ENCODE data around the gene ZNF821.

ZNF821 gene

GRCh38 chr16:71883849-71884638 is at the start of gene ZNF821:
Gene ZNF821, minus strand, starts transcription at chr16:71884182. Its CDS starts 4,236 bp downstream, at chr16:71879946.
- ATAC-seq (ENCODE audit: low read depth) (peak; percentile 57), DNase-seq (ENCODE audit: low spot score in 2 of 2) (peak; percentile 71 to 76)
- Mint-ChIP-seq H3K27me3 (no peaks in the 10 kb centered on the region), H3K9me3 (no peaks in the 10 kb centered on the region), H3K4me3 (peak within 1 kb of the TSS; percentile 100), H3K36me3 (peaks cover 10% of the 10 kb centered on the region), H3K27ac (peak within 1 kb of the TSS; percentile 97), H3K4me1 (peaks cover 31% of the 10 kb centered on the region)

DNA sequence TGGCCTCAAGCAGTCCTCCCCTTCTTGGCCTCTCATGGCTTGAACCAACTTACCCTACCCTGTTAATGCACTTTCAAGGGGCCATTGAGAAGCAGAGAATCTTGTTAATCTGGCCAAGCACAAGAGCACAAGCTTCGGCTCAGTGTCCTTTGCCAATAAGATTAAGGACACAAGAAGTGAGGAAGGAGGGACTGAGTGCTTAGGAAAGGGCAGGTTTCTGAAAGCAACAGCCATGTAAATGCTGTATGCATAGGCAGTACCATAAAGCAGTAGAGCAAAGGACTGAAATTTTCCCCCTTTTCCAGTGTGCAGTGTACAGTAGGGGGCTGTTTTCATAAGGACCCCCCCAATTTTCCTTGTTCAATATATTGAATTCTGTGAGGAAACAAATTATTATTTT is 49.0 kb upstream of the ZNF821 start:
- H3K4me3 Mint-ChIP-seq = no peak overlapping the region
- no peak for DNase-seq (ENCODE audit: low spot score in 2 of 2)
- no peaks in the 10 kb centered on the region for H3K27me3 Mint-ChIP-seq
- peak overlapping the region; percentile 73 for H3K27ac Mint-ChIP-seq
- H3K4me1 Mint-ChIP-seq = peaks cover 10% of the 10 kb centered on the region
- ATAC-seq (ENCODE audit: low read depth) = no peak
- peaks cover 6% of the 10 kb centered on the region for H3K36me3 Mint-ChIP-seq
- no peaks in the 10 kb centered on the region for H3K9me3 Mint-ChIP-seq

- Mint-ChIP-seq H3K4me1 (peaks cover 10% of the 10 kb centered on the region), H3K27me3 (no peaks in the 10 kb centered on the region), H3K9me3 (no peaks in the 10 kb centered on the region), H3K27ac (peak overlapping the region; percentile 73), H3K36me3 (peaks cover 14% of the 10 kb centered on the region), H3K4me3 (no peak overlapping the region)
- ATAC-seq (ENCODE audit: low read depth) = no peak
- DNase-seq (ENCODE audit: low spot score in 2 of 2) = no peak
Measured at GRCh38 chr16:71931599-71931998, 47.6 kb upstream of the ZNF821 start.

DNA sequence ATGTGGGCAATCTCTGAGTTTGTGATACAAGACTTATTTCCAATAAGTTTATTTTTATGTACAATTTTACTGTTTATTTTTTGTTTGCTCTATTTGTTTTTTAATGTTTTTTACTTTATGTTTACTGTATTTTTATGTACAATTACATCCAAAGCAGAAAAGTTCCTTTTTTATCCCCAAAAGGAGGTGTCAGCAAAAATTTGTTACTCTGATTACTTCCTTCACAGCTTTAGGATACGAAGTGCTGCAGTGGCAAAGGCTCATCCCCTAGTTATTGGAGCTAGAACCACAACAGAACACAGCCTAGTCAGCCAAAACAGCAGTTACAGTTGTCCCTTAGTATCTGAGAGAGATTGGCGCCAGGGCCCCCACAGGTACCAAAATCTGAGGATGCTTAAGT is 47.0 kb upstream of the ZNF821 start:
- Mint-ChIP-seq H3K4me3 (no peak overlapping the region), H3K9me3 (no peaks in the 10 kb centered on the region), H3K36me3 (peaks cover 17% of the 10 kb centered on the region), H3K4me1 (peaks cover 10% of the 10 kb centered on the region), H3K27me3 (no peaks in the 10 kb centered on the region), H3K27ac (peak overlapping the region; percentile 8)
- DNase-seq (ENCODE audit: low spot score in 2 of 2) (no peak), ATAC-seq (ENCODE audit: low read depth) (no peak)

GRCh38 chr16:71930013-71930563 is 46.1 kb upstream of the ZNF821 start:
- Mint-ChIP-seq H3K27ac (peak overlapping the region; percentile 85), H3K4me3 (no peak overlapping the region), H3K4me1 (peaks cover 8% of the 10 kb centered on the region), H3K9me3 (no peaks in the 10 kb centered on the region), H3K36me3 (peaks cover 17% of the 10 kb centered on the region), H3K27me3 (no peaks in the 10 kb centered on the region)
- DNase-seq (ENCODE audit: low spot score in 2 of 2) (no peak), ATAC-seq (ENCODE audit: low read depth) (no peak)

- peaks cover 24% of the 10 kb centered on the region for H3K36me3 Mint-ChIP-seq
- no peak overlapping the region for H3K4me3 Mint-ChIP-seq
- no peaks in the 10 kb centered on the region for H3K27me3 Mint-ChIP-seq
- no peaks in the 10 kb centered on the region for H3K9me3 Mint-ChIP-seq
- no peak overlapping the region for H3K27ac Mint-ChIP-seq
- peaks cover 7% of the 10 kb centered on the region for H3K4me1 Mint-ChIP-seq
- ATAC-seq (ENCODE audit: low read depth) = no peak
- no peak for DNase-seq (ENCODE audit: low spot score in 2 of 2)
Measured at GRCh38 chr16:71929048-71929447, 45.1 kb upstream of the ZNF821 start.

GRCh38 chr16:71927787-71928186 is 43.8 kb upstream of the ZNF821 start:
- DNase-seq (ENCODE audit: low spot score in 2 of 2) (no peak), ATAC-seq (ENCODE audit: low read depth) (no peak)
- peaks cover 29% of the 10 kb centered on the region for H3K36me3 Mint-ChIP-seq
- peaks cover 5% of the 10 kb centered on the region for H3K4me1 Mint-ChIP-seq
- H3K27me3 Mint-ChIP-seq = no peaks in the 10 kb centered on the region
- no peaks in the 10 kb centered on the region for H3K9me3 Mint-ChIP-seq
- peak overlapping the region; percentile 58 for H3K27ac Mint-ChIP-seq
- H3K4me3 Mint-ChIP-seq = no peak overlapping the region

DNA sequence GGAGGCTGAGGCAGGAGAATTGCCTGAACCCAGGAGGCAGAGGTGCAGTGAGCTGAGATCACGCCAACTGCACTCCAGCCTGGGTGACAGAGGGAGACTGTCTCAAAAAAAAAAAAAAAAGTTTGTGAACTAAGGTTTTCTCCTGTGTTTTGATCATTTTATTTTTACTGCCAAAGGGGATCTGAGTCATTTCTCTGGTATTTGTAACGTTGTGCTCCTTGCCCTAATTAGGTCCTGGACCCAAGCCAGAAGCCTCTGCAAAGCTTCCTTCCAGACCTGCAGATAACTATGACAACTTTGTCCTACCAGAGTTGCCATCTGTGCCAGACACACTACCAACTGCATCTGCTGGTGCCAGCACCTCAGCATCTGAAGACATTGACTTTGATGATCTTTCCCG is 43.4 kb upstream of the ZNF821 start:
- Mint-ChIP-seq H3K4me1 (peaks cover 4% of the 10 kb centered on the region), H3K9me3 (no peaks in the 10 kb centered on the region), H3K27me3 (no peaks in the 10 kb centered on the region), H3K36me3 (peaks cover 33% of the 10 kb centered on the region), H3K27ac (peak overlapping the region; percentile 58), H3K4me3 (no peak overlapping the region)
- no peak for DNase-seq (ENCODE audit: low spot score in 2 of 2)
- ATAC-seq (ENCODE audit: low read depth) = no peak

DNA sequence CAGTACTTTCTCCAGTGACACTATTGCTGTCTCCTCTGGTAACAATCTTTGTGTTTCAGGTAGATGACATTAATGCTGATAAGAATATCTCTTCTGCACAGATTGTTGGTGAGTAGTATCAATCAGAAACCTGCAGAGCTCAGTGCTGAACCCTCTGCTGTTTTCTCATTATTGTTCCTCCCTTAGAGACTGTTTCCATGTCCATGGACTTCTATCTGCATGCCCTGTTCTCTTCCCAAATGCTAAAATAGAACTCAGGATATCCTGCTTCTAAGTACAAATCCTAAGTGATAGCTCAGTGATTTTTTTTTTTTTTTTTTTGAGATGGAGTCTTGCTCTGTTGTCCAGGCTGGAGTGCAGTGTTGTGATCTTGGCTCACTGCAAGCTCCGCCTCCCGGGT is 40.7 kb upstream of the ZNF821 start:
- Mint-ChIP-seq H3K4me1 (no peaks in the 10 kb centered on the region), H3K4me3 (no peak overlapping the region), H3K36me3 (peaks cover 40% of the 10 kb centered on the region), H3K27ac (no peak overlapping the region), H3K9me3 (no peaks in the 10 kb centered on the region), H3K27me3 (no peaks in the 10 kb centered on the region)
- ATAC-seq (ENCODE audit: low read depth) = no peak
- no peak for DNase-seq (ENCODE audit: low spot score in 2 of 2)

DNA sequence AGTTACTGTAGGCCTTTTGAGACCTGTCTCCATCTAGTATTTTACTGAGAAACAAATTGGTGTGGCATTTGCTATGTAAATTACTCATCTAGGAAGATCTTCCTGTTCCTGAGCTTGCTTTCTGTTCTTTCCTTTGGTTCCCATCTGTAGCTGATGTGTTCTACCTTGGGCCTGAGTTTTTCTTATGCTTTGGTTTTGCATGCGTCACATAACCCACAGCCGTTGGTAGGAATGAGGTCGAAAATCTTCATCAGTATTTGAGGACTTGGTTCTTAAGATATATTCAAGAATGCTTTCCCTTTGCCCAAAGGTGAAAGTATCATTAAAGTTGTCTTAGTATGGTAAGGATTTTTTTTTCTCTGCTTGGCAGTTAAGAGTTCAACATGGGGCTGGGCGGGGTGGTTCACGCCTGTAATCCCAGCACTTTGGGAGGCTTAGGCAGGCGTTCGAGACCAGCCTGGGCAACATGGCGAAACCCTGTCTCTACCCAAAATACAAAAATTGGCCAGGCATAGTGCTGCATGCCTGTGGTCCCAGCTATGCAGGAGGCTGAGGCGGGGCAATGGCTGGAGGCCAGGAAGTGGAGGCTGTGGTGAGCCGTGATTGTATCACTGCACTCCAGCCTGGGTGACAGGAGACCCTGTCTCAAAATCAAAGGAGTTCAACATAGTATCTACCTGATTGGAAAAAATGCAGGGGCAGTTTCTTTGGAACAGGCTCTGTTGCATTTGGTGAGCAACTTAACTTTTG is 40.1 kb upstream of the ZNF821 start:
- Mint-ChIP-seq H3K36me3 (peaks cover 42% of the 10 kb centered on the region), H3K4me3 (no peak overlapping the region), H3K9me3 (no peaks in the 10 kb centered on the region), H3K27me3 (no peaks in the 10 kb centered on the region), H3K4me1 (peaks cover 2% of the 10 kb centered on the region), H3K27ac (no peak overlapping the region)
- ATAC-seq (ENCODE audit: low read depth) (no peak), DNase-seq (ENCODE audit: low spot score in 2 of 2) (no peak)

GRCh38 chr16:71920658-71921057 is 36.7 kb upstream of the ZNF821 start:
- ATAC-seq (ENCODE audit: low read depth) (no peak), DNase-seq (ENCODE audit: low spot score in 2 of 2) (no peak)
- Mint-ChIP-seq H3K4me1 (peaks cover 14% of the 10 kb centered on the region), H3K27ac (peak overlapping the region; percentile 17), H3K36me3 (peaks cover 51% of the 10 kb centered on the region), H3K27me3 (no peaks in the 10 kb centered on the region), H3K4me3 (no peak overlapping the region), H3K9me3 (no peaks in the 10 kb centered on the region)

GRCh38 chr16:71919035-71919434 is 35.1 kb upstream of the ZNF821 start:
- Mint-ChIP-seq H3K27me3 (no peaks in the 10 kb centered on the region), H3K4me1 (peaks cover 19% of the 10 kb centered on the region), H3K27ac (peak overlapping the region; percentile 54), H3K4me3 (no peak overlapping the region), H3K36me3 (peaks cover 50% of the 10 kb centered on the region), H3K9me3 (no peaks in the 10 kb centered on the region)
- no peak for DNase-seq (ENCODE audit: low spot score in 2 of 2)
- peak; percentile 55 for ATAC-seq (ENCODE audit: low read depth)

- H3K9me3 Mint-ChIP-seq = no peaks in the 10 kb centered on the region
- H3K36me3 Mint-ChIP-seq = peaks cover 43% of the 10 kb centered on the region
- ATAC-seq (ENCODE audit: low read depth) (no peak), DNase-seq (ENCODE audit: low spot score in 2 of 2) (no peak)
- no peak overlapping the region for H3K4me3 Mint-ChIP-seq
- peak overlapping the region; percentile 24 for H3K27ac Mint-ChIP-seq
- H3K4me1 Mint-ChIP-seq = peaks cover 20% of the 10 kb centered on the region
- no peaks in the 10 kb centered on the region for H3K27me3 Mint-ChIP-seq
Measured at GRCh38 chr16:71917900-71918299, 33.9 kb upstream of the ZNF821 start.

GRCh38 chr16:71916397-71916920 is 32.5 kb upstream of the ZNF821 start:
- Mint-ChIP-seq H3K27me3 (no peaks in the 10 kb centered on the region), H3K27ac (peak overlapping the region; percentile 77), H3K9me3 (no peaks in the 10 kb centered on the region), H3K36me3 (peaks cover 44% of the 10 kb centered on the region), H3K4me3 (no peak overlapping the region), H3K4me1 (peaks cover 24% of the 10 kb centered on the region)
- DNase-seq (ENCODE audit: low spot score in 2 of 2) = no peak
- no peak for ATAC-seq (ENCODE audit: low read depth)
